Right hindlimb (tissue), 1 donor: ENCODE measurements around the gene CSF2.
"Not testable (repeated sequence)": the region's sequence is repeated elsewhere in the genome, so short reads cannot be mapped to it uniquely, and the experiment has no call there.

Source experiments
- DNase-seq: peaks from one replicate; pipeline ENCODE4 v3.0.0-alpha.2; 2018

Gene CSF2

DNA sequence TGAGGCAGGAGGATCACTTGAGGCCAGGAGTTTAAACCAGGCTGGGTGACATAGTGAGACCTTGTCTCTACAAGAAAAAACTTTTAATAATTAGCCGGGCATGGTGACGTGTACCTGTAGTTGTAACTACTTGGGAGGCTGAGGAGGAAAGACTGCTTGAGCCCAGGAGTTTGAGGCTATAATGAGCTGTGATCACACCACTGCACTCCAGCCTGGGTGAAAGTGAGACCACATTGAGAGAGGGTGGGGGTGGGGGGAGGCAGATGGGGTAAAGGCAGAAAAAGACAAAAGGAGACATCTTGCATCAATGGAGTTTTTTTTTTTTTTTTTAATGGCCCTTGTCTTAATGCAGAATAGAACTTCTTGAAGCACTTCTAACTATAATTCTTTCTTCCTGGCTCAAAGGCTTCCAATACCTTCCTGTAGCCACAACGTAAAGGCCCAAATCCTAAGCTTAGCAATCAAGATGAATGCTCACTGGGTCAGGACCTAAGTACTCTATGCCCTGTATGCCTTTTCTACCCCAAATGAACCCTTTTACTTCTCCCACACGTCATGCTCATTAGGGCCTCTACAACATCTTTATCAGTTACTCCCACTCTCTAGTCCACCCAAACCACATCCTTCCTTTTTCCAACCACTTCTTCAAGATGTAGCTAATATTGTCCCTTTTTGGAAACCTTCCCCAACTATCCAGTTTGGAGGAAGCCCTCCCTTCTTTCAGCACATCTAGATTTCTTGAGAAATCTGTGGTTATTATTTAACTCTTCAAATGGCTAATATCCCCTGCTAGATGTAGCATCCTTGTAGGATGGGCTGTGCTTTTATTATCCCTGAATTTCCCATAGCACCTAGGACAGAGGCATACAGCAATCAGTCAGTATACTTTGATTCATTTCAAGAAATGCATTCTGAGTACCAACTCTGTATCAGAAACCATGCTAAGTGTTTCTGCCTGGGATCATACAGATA, 40.8 kb downstream of the CSF2 start:
- no peak for DNase-seq

DNA sequence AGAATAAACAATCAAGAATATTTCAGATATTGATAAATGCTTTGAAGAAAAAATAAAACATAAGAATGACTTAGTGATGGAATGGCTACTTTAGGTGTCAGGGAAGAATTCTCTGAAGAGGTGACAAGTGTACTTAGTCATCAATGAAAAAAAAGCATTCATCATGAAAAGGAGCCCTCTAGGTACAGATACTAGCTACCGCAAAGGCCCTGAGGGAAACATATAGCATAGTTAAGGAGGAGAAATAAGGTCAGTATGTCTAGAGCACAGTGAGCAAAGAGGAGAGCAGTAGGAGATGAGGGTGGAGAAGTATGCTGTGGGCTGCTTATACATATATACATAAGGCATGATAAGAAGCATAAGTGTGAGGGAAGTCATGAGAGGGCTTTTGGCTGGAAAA, 41.8 kb downstream of the CSF2 start:
- no peak for DNase-seq

DNA sequence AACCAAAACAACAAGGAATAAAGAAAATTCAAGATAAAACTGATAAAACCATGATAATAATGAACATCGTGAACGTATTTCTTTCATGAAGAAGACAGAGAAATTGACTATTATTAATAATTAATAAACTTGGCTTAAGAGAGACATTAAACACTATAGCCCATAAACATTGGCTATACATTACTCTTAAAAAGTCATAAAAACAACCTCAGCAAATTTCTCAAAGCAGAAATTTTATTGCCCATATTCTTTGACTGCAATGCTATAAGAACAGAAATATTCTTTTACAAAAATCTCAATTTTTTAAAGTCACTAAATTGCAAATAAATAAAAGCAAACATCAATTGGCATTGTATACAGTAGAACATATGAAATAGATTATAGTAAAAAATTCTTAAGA, 42.5 kb downstream of the CSF2 start:
- no peak for DNase-seq

- not testable (repeated sequence) for DNase-seq
Measured at GRCh38 chr5:132116909-132117489, 43.4 kb downstream of the CSF2 start.

GRCh38 chr5:132120717-132121116, 47.1 kb downstream of the CSF2 start:
- DNase-seq = not testable (repeated sequence)

DNA sequence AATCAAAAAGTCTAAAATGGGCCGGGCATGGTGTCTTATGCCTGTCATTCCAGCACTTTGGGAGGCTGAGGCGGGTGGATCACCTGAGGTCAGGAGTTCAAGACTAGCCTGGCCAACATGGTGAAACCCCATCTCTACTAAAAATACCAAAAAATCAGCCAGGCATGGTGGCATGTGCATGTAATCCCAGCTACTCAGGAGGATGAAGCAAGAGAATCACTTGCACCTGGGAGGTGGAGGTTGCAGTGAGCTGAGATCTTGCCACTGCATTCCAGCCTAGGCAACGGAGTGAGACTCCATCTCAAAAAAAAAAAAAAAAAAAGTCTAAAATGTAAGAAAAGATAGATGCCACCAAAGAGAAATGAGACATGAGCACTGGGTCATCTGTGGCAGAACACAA, 49.4 kb downstream of the CSF2 start:
- DNase-seq = not testable (repeated sequence)

- DNase-seq = not testable (repeated sequence)
Measured at GRCh38 chr5:132123578-132123977, 50.0 kb downstream of the CSF2 start.
